ENCODE measurements around the gene HAND1.

GRCh38 chr5:154430466-154430865, 47.6 kb downstream of the HAND1 start:
- no peak for TF ChIP-seq ZFP3 (CRISPR knock-in tag; IDR thresholded peaks at IDR 0.05)
- no peak for TF ChIP-seq ZNF8 (CRISPR knock-in tag; IDR thresholded peaks at IDR 0.05)
- TF ChIP-seq RARB (CRISPR knock-in tag; IDR thresholded peaks at IDR 0.05) = no peak
- TF ChIP-seq OSR1 (CRISPR knock-in tag; IDR thresholded peaks at IDR 0.05) = no peak
- no peak for TF ChIP-seq ZNF565 (CRISPR knock-in tag; conservative IDR thresholded peaks at IDR 0.05; ENCODE audit: low read depth)
- no peak for TF ChIP-seq ZC3H10 (CRISPR knock-in tag; IDR thresholded peaks at IDR 0.05)
- no peak for TF ChIP-seq POU6F1 (CRISPR knock-in tag; IDR thresholded peaks at IDR 0.05; ENCODE audit: borderline replicate concordance, low read depth)
- no peak for TF ChIP-seq GLIS3 (CRISPR knock-in tag; IDR thresholded peaks at IDR 0.05)
- TF ChIP-seq ZNF70 (CRISPR knock-in tag; IDR thresholded peaks at IDR 0.05) = no peak
- no peak for TF ChIP-seq ZFP30 (CRISPR knock-in tag; IDR thresholded peaks at IDR 0.05)
- no peak for TF ChIP-seq CSDC2 (CRISPR knock-in tag; IDR thresholded peaks at IDR 0.05)
- TF ChIP-seq TCF4 (CRISPR knock-in tag; IDR thresholded peaks at IDR 0.05; ENCODE audit: borderline replicate concordance) = no peak
